GM10266 (cell line): Measurements from ENCODE around the gene ENO4.

Source experiments
- DNase-seq: peaks from one replicate; pipeline ENCODE4 v3.0.0; 2012; ENCODE audit errors: extremely low spot score
- CTCF ChIP-seq: IDR thresholded peaks from 2 replicates; pipeline ENCODE4 v1.5.1; 2012; ENCODE audit warnings: mild to moderate bottlenecking, low read depth; ENCODE audit not compliant: control insufficient read depth, insufficient read depth; ENCODE audit errors: missing control alignments

Gene ENO4

GRCh38 chr10:116817780-116818343 is 31.4 kb upstream of the ENO4 start:
- no peak for TF ChIP-seq CTCF

GRCh38 chr10:116819999-116820677 is 29.2 kb upstream of the ENO4 start:
- TF ChIP-seq CTCF, result no peak
- DNase-seq, result no peak

More at GRCh38 chr10:116817780-116818343, 31.4 kb upstream of the ENO4 start:
- DNase-seq, result no peak

GRCh38 chr10:116825901-116826300 is 23.4 kb upstream of the ENO4 start:
- TF ChIP-seq CTCF, result no peak
- no peak for DNase-seq

GRCh38 chr10:116826803-116827202 is 22.5 kb upstream of the ENO4 start:
- no peak for TF ChIP-seq CTCF
- no peak for DNase-seq

- TF ChIP-seq CTCF, result no peak
- DNase-seq, result no peak
These were observed 22.1 kb upstream of the ENO4 start for GRCh38 chr10:116827214-116827671.

- DNase-seq, result no peak
- TF ChIP-seq CTCF, result no peak
These were observed 21.2 kb upstream of the ENO4 start for GRCh38 chr10:116828116-116828515.

- no peak for TF ChIP-seq CTCF
- DNase-seq, result no peak
These were observed 19.6 kb upstream of the ENO4 start for GRCh38 chr10:116829711-116830110.
